OCI-M2 (cell line): Measurements from ENCODE around the gene ZCCHC7.

Source experiments
- DNase-seq: peaks from one replicate; lab custom pipeline; 2025; ENCODE audit not compliant: unreplicated experiment; lab: John Stamatoyannopoulos, UW

The ZCCHC7 gene

DNA sequence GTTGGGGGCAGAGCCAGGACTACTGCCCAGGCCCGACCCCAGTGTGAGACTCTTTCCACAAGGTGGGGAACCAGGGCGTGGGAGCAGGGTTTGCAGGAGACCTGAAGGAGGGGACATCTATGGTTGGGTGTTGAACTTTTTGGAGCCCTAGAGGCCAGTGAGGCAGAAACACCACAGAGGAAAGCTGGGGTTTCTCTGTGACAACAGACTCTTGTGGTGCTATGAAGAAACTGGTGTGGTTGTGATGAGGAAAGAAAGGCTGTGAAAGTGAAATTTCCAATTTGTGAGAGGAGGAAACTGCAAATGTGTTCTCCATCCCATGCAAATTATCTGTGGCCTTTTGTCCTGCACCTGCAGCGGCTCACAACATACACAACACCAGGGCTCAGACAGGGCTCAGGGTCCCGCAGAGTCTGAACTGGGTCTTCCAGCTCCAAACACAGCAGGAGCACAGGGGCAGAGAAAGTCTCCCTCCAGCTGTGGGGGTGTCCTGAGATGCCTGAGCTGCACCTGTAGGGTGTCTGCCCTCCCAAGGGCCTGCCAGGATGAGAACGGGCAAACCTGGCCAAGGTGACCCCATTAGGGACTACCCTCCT, 250.7 kb downstream of the ZCCHC7 start:
- no peak for DNase-seq

DNA sequence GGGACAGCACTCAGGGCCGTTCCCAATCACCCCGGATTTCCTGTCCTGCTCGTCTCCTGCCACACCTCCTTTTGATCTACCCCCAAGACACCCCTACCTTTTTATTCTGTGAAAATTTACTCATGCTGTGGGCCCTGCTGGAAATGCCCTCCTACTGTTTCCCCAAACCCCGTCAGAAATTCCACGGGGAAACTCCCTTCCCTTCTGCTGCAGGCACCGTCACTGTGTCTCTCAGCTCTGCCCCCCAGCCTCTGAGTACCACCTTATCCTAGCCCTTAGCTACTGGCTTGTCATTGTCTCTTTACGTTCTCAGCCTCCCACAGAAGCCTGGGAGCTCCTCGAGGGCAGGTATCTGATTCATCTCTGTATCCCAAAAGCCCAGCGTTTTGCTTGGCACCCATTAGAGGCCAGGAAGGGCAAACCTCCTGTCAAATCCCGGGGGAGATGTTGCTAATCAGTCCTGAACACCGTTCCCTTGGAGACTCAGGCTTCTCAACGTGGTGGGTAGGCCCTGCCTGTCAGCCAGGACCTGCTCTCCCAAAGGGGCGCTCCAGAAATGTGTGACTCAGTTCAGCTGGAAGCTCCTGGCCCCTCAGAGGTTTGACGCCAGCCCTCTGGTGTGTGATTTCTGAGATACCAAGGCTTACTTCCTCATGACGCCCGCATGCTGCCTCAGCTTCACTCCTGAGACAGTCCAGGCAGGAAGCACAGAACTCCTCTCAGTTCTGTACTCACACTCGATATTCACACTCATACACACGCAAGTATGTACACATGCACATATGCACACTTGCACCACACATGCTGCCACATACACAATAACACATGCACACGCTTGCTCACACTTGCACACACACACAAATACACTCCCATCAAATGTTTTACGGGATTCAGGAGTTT, 251.4 kb downstream of the ZCCHC7 start:
- DNase-seq, result no peak

DNA sequence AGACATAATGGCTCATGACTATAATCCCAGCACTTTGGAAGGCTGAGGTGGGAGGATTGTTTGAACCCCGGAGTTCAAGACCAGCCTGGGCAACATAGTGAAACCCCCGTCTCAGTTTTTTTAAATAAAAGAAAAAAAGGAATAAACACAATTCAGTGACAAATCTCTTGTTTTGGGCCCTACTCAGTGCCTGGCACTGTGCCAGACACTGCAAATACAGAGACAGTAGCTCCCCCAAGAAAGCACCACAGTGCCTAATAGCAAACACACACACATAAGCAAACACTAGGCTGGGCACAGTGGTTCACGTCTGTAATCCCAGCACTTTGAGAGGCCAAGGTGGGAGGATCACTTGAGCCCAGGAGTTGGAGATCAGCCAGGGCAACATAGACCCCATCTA, 252.5 kb downstream of the ZCCHC7 start:
- DNase-seq, result no peak

DNA sequence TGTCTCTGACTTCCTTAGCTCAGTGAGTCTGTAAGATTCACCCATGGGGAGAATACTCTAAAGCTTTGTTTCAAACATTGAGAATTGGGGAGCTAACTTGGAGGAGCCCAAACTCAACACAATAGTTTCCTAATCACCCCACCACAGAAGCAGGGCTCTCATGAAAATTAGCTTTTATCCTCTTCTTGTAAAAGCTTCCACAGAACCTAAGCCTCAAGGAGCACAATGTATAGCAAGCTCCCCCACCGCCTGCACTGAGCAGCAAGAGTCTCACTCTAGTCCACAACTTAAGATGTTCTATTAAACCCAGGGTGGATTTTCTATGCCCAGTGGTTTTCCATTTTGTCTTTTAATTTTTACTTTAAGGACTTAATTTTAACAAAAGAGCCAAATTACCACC, 253.2 kb downstream of the ZCCHC7 start:
- no peak for DNase-seq

DNA sequence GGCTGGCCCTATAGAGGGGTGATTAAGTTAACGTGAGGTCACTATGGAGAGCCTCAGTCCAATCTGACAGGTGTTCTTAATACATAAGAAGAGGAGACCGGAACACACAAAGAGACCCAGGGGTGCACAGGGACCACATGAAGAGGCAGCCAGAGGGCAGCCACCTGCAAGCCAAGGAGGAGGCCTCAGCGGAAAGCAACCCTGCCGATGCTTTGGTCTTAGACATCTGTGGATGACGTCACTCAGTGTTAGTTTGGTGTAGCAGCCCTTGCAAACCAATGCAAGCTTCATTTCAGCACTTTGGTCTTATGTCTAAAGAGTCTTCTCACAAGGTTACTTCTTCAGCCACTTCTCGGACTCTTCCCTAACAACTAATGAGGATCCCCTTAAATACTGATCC, 254.5 kb downstream of the ZCCHC7 start:
- no peak for DNase-seq

DNA sequence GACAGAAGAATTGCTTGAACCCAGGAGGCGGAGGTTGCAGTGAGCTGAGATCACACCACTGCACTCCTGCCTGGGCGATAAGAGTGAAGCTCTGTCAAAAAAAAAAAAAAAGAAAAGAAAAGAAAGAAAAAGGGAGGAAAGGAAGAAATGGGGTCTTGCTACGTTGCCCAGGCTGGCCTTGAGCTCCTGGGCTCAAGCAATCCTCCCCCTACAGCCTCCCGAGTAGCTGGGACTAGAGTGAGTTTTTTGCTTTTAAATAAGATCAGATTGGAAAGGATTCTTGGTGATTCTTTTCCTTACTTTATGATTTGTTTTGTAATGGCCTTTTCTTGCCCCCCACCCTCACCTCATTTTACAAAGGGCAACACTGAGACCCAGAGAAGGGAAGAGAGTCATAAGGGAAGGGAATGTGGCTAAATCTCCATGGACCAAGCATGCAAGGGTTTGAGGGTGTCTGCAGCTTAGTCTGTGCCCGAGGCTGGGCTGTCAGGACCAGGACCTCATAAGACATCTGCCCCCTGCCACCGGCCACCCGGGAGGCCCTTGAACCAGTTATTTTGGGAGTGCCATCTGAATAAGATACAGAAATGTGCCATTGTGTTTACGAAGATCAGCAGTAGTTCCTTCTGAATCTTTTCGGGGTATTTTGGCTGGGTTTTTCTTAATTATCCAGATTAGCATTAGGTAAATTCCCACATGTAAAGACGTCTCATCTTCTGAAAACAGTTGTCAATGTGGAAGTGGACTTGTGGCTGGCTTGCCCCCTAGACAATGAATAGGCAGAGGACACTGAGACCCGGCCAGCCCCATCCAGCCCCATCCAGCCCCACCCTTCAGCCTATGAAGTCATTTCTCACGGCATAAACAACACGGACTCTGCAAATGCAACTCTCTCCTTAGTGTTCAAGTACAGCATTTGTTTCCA, 257.6 kb downstream of the ZCCHC7 start:
- no peak for DNase-seq

DNA sequence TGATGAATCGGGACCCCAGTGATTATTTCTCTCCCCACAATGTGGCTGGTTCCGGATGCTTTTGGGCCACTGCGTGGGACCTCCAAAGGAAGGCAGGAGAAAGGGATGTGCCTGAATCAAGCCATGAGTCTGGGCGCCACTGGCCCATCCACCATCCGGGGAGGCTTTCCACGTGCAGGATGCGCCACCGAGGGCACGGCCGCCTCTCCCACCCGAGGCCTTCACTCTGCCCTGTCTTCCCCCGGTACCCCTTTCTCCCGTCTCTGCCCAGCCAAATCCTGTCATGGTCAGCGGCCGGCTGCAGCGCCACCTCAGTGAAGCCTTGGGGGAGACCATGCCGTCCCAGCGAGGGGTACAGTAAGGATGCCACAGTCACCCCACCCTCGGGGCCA, 258.2 kb downstream of the ZCCHC7 start:
- DNase-seq, result no peak

DNA sequence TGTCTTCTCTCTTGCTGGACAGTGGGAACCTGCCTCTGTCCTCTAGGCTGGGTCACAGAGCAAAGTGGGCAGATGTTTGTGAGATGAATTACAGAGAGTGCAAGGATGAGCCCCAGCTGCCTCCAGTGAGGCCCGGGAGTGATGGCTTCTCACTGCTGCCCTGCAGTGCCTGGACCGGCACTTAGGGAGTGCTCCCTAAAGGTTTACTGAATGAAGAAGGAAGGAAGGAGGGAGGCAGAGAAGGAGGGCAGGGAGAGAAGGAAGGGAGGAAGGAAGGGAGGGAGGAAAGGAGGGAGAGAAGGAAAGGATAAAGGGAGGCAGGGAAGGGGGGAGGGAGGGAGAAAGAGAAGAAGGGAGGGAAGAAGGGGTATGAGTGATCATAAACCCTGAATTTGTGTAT, 259.5 kb downstream of the ZCCHC7 start:
- no peak for DNase-seq

DNA sequence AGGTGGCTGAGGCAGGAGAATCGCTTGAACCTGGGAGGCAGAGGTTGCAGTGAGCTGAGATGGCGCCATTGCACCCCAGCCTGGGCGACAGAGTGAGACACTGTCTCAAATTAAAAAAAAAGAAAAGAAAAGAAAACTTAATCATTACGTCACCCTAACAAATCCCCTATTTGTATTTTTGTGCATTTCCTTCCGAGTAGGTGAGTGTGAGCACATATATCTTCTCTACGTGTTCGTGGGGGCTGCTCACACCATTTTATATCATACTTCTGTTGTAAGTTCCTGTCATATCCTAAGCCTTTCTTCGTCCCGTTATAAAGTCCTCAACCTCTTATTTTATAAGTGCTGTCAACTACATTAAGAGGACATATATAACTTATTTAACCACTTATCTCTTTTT, 260.2 kb downstream of the ZCCHC7 start:
- no peak for DNase-seq

DNA sequence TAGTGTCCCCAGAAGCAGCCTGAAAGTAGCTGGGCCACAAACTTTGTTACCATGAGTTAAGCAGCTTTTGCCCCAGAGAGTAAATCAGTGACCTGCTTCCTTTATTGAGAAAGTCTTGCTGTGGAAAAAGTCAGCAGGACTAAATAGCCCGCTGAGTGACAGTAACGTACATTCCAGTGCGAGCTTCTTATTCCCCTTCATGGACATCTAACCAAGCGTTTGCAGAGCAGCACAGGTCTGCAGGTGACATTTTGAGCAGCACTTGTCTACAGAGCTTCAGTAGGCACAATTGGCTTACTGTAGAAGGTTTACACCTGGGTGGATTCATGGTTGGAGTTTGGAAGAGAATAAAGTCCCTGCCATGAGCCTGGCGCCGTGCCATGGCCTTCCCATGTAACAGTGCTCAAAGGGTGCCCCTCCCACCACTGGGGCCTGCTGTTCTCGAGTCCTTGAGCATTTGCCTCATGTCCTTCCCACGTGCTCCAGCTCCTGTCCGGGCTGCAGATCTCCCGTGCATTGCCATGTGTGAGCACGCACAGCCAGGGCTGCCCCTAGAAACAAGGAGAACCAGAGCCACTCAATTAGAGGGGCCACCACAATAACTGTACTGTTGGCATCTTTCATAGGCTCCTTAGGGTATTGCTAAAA, 260.8 kb downstream of the ZCCHC7 start:
- DNase-seq, result no peak

DNA sequence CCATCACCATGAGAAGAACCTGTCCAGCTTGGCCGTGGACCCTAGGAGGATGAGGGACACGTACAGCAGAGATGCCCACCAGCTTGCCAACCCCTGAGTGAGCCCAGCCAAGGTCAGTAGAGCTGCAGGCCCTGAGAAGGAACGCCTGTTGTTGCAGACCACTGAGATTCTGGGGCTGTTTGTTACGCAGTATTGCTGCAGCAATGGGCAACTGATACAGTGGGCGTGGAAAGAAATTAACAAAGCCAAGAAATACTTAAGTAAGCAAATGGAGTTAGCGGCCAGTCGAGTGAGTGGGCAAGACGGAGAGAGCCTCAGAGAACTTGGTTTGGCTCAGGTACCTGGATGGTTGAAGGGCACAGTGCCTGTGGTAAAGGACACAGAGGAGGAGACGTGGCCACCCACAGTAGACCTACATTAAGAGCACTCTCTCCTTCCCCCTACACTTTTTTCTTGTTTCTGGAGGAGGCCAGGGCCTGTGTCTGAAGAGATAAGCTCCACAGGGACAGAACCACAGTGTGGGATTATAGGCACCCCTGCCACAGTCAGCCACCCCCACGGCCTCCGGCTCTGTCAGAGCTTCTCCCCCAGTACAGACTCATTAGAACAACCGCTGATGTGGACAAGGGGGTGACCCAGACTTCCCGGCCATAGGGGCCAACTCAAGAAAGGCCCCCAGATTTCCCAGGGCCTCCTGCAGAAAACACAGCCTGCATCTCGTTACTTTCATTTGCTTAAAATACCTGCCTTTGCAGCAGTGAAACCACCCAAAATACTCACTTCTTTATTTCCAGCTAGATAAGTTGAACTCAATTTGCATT, 262.0 kb downstream of the ZCCHC7 start:
- DNase-seq, result no peak

DNA sequence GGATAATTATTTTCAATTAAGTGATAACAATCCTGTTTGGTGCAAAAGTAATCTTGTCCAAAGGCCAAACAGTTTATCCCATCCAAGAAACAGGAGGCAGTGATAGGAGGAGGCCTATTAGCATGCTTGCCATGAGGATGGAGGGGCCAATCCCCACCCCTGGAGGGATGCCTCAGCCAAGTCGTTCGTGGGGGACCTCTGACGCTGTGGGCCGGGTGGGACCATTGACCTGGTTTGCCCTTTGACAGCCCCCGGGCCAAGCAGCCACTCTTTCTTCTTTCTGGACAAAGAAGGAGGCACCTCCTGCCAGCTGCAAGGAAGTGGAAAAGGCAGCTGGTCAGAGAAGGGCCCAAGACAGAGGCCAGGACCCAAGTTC, 262.6 kb downstream of the ZCCHC7 start:
- no peak for DNase-seq

DNA sequence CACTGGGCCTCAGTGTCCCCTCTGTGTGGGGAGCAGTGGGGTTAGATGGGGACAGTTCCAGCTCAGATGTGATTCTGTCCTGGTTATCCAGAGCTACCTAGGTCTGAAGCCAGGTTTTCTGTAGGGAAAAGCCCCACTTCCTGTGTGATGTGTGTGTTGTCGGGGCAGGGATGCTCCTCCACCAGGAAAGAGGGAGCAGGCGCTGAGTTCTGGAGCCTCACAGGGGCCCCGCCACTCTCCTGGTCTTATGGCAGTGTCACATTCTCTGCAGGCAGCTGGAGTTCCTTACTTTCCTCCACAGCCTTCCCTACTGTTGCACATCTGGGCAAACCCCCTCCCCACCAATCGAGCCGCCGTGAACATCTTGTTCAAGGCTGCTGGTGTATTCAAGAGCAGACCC, 263.0 kb downstream of the ZCCHC7 start:
- no peak for DNase-seq

DNA sequence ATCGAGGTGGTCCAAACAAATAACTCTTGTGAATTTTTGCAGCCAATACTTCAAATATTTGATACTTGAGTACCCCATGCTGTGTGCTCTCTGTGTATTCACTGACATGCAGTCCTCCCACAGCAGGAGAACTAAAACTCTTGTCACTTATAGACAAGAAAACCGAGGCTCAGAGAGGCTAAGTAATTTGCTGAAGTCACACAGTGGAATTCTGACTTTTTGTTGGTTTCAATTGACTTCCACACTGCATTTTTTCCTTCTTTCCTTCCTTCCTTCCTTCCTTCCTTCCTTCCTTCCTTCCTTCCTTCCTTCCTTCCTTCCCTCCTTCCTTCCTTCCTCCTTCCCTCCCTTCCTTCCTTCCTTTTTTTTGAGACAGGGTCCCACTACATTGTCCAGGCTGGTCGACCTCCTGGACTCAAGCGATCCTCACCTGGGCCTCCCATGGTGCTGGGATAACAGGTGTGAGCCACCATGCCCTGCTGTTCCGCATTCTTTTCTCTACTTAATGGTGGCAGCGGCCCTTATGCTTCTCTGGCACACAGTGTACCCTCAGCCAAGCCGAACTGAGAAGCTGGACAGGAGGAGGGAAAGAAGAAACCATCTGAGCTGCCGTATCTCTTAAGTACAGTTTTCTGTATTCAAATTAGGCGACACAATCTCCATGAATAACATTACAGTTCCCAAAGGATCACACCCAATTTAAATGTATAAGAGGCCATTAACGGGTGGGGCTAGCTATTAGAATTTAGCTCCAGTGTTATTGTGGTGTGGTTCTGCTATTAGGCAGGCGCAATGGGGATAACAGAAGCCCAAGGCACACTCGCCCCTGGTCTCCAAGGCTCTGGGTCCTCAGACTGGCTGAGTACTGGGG, 263.7 kb downstream of the ZCCHC7 start:
- no peak for DNase-seq

DNA sequence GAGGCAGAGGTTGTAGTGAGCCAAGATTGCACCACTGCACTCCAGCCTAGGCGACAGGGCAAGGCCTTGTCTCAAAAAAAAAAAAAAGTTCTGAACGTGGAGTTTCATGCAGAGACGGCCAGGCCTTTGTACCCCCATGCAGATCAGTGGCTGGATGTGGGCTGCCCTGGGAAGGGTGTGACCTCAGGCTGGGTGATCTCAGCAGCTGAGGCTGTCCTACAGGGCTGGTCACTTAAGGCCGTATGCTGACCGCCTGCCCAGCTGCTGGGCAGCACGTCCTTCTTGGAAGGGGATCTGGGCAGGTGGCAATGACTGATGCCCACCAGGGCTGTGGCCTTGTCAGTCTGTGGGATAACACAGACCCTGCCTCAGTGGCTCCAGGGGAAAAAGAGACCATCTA, 264.9 kb downstream of the ZCCHC7 start:
- DNase-seq, result no peak

DNA sequence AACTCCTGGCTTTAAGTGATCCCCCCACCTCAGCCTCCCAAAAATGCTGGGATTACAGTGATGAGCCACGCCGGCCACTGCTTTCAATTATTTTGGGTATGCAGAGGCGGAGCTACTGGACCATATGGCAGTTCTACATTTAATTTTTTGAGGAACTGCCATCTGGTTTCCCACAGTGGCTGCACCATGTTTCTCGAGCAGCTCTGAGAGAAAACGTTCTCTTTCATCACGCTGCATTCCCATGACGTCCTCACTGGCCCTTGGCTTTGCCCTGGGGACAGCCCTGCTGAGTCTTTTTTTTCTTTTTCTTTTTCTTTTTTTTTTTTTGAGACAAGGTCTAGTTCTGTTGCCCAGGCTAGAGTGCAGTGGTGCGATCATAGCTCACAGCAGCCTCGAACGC, 266.6 kb downstream of the ZCCHC7 start:
- DNase-seq, result no peak

DNA sequence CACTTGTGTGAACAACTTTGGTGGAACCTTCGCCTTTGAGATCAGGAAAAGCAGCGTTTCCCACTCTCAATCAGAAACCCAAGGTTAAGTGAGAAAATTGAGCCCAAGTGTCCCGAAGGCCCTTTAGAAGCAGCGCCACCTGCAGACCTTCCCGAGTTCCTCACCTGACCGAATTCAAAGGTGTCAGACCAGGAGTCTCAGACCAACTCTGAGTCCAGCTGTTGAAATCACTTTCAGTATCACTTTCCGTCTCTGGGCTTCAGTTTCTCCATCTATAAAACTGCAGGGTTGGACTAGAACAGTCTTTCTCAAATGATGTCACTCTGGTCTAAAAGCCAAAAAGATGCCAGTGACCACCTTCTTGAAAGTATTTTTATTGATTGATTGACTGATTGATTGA, 270.4 kb downstream of the ZCCHC7 start:
- no peak for DNase-seq

DNA sequence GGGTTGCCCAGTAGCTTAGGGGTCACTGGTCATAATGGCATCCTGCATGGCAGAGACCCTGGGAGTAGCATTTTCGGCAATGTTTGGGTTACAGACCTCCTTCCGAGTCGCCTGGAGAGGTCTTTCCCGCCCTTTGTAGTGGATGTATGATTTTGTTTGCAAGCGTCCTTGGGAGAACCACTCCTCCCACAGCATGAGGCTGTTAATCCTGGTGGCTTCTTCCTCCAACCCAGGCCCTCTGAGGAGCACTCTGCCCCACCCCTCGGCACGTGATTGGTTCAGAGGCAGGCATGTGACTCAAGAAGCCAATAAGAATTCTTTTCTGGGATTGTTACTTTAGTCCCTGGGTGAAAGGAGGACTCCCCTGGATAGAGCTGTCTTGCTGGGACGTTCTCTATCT, 271.9 kb downstream of the ZCCHC7 start:
- DNase-seq, result no peak

DNA sequence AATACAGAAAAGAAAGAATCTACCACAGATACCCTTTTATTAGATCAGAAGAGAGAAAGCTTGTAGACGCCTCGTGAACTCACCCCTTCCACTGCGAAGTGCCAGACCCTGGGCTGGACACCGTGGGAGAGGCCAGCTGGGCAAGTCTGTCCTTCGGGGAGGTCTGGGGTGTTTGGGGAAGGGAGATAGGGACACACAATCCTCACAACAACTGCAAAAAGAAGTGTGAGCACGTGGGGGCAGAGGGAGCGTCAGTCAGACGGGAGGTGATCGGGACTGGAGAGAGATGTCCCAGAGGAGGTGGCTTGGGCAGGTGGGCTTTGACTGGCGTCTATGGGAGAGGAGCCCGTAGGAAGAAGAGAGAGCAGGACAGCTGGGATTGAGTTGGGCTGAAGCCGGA, 274.9 kb downstream of the ZCCHC7 start:
- no peak for DNase-seq
